Measurements from ENCODE around the gene TOX2.

TOX2 gene

GRCh38 chr20:44031001-44031574 lies 116.4 kb downstream of the TOX2 start:
- no peak for TF ChIP-seq CTCF (IDR thresholded peaks at IDR 0.05; ENCODE audit: borderline replicate concordance, insufficient read depth, low read depth, low read length)
- H3K4me3 ChIP-seq (ENCODE audit: low read depth, low read length): no peak overlapping the region

- no peak overlapping the region for H3K4me3 ChIP-seq (ENCODE audit: low read depth, low read length)
- TF ChIP-seq CTCF (IDR thresholded peaks at IDR 0.05; ENCODE audit: borderline replicate concordance, insufficient read depth, low read depth, low read length): no peak
These were observed 117.3 kb downstream of the TOX2 start for GRCh38 chr20:44031781-44032582.

- TF ChIP-seq CTCF (IDR thresholded peaks at IDR 0.05; ENCODE audit: borderline replicate concordance, insufficient read depth, low read depth, low read length): no peak
- no peak overlapping the region for H3K4me3 ChIP-seq (ENCODE audit: low read depth, low read length)
These were observed 118.1 kb downstream of the TOX2 start for GRCh38 chr20:44032583-44033331.

GRCh38 chr20:44033344-44033743 lies 118.7 kb downstream of the TOX2 start:
- no peak for TF ChIP-seq CTCF (IDR thresholded peaks at IDR 0.05; ENCODE audit: borderline replicate concordance, insufficient read depth, low read depth, low read length)
- no peak overlapping the region for H3K4me3 ChIP-seq (ENCODE audit: low read depth, low read length)

- H3K4me3 ChIP-seq (ENCODE audit: low read depth, low read length): no peak overlapping the region
These were observed 119.2 kb downstream of the TOX2 start for GRCh38 chr20:44033873-44034272.

GRCh38 chr20:44034451-44034850 lies 119.8 kb downstream of the TOX2 start:
- no peak for TF ChIP-seq CTCF (IDR thresholded peaks at IDR 0.05; ENCODE audit: borderline replicate concordance, insufficient read depth, low read depth, low read length)
- H3K4me3 ChIP-seq (ENCODE audit: low read depth, low read length): no peak overlapping the region

More at GRCh38 chr20:44033873-44034272, 119.2 kb downstream of the TOX2 start:
- no peak for TF ChIP-seq CTCF (IDR thresholded peaks at IDR 0.05; ENCODE audit: borderline replicate concordance, insufficient read depth, low read depth, low read length)

All from GM12875 (cell line).